IPS DF 4.7 (cell line): ENCODE measurements around the gene MACROD2.

ENCODE experiments used
- DNase-seq: peaks from one replicate; pipeline ENCODE4 v3.0.0-alpha.2; 2013; ENCODE audit warnings: low spot score; ENCODE audit errors: extremely low read depth

MACROD2 gene

DNA sequence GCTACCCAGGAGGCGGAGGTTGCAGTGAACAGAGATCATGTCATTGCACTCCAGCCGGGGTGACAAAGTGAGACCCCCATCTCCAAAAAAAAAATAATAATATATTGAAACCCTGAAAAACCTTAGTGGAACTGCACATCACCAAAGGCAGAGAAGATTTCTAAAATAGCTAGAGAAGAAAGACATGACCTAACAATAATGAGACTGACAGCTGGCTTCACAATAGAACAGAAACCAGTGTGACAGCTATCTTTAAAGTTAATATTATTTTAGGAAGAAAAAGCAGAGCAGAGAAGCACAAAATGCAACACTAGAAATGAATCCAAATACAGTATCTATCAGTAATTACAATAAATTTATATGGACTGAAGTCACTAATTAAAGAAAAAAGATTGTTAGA is 409.2 kb downstream of the MACROD2 start:
- DNase-seq, result no peak

- no peak for DNase-seq
These were observed 411.2 kb downstream of the MACROD2 start for GRCh38 chr20:14406495-14406894.

- no peak for DNase-seq
These were observed 412.0 kb downstream of the MACROD2 start for GRCh38 chr20:14407336-14407735.

DNA sequence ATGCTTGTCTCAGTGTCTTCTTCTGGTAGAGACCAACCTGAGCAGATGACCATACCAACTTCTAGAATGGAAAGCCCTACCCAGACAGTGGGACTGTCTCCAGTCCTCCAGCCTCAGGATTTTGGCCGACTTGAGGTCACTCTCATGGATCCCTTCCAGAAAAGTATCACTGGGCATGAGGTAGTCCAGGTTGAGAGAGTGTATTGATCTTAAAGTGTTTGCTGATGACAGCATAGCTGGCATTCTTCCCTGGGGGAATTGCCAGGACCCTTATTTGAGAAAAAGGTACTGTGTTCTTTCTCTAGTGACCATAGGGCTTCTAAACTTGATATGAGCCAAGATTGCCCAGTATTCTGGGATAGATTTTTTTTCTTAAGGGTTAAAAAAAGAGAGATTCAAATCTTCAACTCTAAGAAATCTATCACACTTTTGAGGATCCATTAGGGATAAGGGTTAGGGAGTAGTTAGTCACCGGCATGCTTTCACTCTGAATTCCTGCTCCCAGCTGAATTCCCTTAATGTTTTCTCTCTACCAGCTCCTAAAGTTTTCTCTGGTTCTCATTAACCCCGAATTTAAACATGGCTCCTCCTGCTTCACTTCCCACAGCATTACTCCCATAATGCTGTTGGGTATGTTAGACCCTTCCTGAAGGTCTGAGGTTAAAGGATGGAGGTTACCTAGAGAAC is 415.7 kb downstream of the MACROD2 start:
- DNase-seq, result no peak

- DNase-seq, result no peak
These were observed 416.9 kb downstream of the MACROD2 start for GRCh38 chr20:14412065-14412681.

DNA sequence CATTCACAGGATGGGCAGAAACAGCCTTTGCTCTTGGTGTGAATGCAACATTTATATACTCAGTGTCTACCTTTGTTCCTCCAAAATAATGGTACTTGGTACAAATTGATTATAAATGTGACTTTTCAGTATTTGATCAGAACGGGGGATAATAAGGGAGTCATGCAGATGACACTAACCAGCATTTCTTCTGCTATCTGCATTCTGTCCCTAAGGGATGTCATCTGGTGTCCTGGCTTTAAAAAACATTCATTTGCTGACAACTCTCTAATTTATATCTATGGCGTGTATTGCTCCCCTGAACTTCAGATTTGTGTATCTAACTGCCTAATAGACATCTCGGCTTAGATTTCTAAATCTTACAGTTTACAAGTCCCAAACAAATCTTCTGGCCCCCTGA is 418.5 kb downstream of the MACROD2 start:
- DNase-seq, result no peak

- no peak for DNase-seq
These were observed 419.2 kb downstream of the MACROD2 start for GRCh38 chr20:14414560-14414959.

GRCh38 chr20:14415467-14415866 is 420.2 kb downstream of the MACROD2 start:
- DNase-seq, result no peak

- DNase-seq, result no peak
These were observed 423.1 kb downstream of the MACROD2 start for GRCh38 chr20:14418376-14418775.

DNA sequence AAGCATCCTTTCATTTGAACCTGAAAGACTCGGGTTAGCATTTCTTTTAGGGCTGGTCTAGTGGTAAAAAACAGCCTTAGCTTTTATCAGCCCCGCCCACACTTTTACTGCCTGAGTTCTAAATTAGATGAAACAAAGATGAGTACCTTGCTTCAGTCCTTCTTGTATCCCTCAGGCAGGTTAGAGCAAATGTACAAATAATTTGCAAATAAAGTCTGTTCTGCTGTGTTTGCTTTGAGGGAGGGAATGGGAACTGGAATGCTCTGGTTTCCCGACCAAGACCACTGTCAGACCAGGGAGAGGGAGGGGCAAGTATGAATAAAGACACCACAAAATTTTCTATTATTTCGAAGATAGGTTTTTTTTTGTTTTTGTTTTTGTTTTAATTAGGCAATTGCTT is 427.6 kb downstream of the MACROD2 start:
- no peak for DNase-seq

- no peak for DNase-seq
These were observed 436.3 kb downstream of the MACROD2 start for GRCh38 chr20:14431568-14431967.

- no peak for DNase-seq
These were observed 436.8 kb downstream of the MACROD2 start for GRCh38 chr20:14432085-14432484.

- no peak for DNase-seq
These were observed 437.3 kb downstream of the MACROD2 start for GRCh38 chr20:14432597-14432996.

DNA sequence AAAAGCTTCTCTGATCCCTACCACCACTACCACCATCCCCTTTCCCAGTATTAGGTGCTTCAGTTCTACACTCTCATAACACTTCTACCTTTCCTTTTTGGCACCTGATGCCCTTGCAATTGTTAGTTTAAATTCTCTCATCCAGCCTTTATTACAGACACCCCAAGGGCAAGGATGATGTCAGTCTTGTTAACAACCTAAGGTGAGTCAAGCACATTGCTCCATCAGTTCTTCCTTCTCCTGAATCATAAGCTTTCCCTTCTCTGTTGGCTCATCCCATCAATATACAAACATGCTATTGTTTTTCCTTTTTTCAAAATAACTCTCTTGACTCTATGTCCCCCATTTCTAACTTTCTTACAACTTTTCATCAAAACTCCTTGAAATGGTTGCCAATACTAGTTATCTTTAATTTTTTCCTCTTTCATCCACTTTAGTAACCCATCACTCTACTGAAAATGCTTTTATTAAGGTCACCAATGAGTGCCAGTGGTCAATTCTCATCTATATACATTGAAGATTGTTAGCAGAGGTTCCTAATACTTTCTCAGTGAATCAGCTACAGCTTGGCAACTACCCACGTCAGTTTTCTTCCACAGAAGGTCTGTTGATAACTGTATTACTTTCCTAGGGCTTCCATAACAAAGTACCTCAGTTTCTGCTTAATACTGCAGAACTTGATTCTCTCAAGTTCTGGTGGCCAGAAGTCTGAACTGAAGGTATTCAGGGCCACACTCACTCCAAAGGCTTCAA is 439.2 kb downstream of the MACROD2 start:
- no peak for DNase-seq

DNA sequence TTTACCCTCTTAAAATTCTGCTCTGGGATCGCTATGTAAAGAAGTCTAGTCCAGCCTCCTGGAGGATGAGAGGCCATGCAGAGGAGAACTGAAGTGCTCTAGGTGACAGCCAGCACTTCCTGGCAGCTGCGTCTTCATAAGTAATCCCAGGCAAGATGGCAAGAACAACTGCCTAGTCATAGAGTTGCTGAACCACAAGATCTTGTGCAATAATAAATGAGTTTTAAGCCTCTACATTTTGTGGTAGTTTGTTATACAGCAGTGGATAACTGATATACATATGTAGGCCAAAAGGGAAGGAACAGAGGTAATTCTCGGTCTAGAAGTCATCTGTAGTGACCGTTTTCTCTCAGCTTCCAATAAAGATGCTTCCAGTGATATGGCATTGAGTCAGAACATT is 445.9 kb downstream of the MACROD2 start:
- no peak for DNase-seq

GRCh38 chr20:14444106-14444505 is 448.8 kb downstream of the MACROD2 start:
- no peak for DNase-seq

DNA sequence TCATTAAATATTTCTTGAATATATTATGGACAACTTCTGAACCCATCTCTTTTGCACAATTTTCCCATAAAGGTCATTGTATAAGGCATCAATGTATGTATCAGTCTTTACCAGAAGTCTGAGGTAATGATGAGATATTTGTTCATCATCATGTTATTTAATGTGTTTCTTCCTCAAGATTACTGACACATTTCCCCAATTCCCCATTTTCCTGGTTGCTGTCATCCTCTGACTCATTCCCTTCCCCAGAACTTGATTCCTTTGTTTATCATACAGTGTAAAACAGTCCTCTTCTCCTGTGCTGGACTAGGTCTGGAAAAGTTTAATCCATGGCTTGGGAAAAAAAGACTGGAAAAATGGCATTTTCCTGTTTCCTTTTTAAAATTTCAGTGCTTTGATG is 450.0 kb downstream of the MACROD2 start:
- no peak for DNase-seq

DNA sequence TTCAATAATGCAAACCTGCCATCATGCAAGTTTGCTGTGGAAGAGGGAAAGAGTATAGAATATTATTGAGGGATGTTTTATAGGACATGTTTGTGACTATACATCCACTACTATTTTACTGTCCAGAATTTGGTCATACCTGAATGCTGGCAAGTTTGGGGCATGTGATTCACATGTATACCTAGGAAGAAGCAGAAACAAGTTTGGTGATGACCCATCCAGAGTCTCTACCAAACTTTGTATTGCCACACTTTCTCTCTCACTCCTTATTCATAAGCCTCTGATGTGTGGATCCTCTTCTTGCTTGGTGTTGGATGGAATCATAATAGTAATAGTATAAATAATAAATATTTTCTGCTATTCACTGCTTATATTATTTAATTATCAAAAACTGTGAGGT is 450.6 kb downstream of the MACROD2 start:
- DNase-seq, result no peak

GRCh38 chr20:14446446-14446845 is 451.1 kb downstream of the MACROD2 start:
- no peak for DNase-seq

GRCh38 chr20:14449323-14449722 is 454.0 kb downstream of the MACROD2 start:
- no peak for DNase-seq

DNA sequence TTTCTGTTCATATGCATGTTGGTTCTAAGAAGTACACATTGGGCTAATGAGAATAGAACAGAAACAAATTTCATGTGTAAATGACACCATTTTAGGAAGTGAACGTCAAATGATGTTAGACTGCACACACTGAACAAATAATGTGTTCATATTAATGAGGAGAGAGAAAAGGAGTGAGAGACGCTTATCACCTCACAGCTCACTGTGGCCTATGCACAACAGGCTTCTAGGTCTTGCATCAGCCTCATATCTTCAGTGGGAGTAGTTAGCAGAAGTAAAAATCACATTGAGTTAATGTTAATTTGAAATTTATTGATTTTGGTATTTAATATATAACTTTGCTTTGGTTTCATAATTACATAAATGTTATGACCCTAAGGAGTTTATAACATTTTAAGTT is 454.9 kb downstream of the MACROD2 start:
- DNase-seq, result no peak

GRCh38 chr20:14451458-14451857 is 456.1 kb downstream of the MACROD2 start:
- DNase-seq, result no peak

DNA sequence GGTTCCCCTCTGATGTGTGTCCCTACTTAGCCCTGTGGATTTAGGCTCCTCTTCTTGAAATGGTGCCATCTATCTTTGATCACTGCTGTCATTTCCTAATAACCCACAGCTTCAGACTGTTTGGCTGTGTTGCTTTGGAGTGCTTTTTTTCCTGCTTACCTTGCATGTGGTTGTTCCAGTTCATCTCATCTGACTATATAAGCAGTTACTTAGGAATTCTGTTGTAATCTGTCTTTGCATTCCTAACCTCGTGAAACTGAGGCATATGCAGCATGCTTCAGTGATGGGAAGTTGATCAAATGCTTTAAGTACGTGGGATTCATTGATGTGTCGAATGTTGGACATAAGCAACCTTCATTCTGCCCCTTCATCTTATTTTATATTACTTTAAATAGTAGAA is 457.9 kb downstream of the MACROD2 start:
- no peak for DNase-seq
